H9 (cell line): ENCODE measurements around the gene ATP4A. TPM values are rescaled to one million over a fixed set of nuclear protein-coding genes. Genes with fewer than 3 reads are reported as not detected.

ENCODE experiments used
- DNase-seq: peaks from one replicate; pipeline ENCODE4 v3.0.0-alpha.2; 2017
- H2AFZ ChIP-seq: one replicate; pipeline ENCODE4 v1.6.1; 2013; ENCODE audit warnings: mild to moderate bottlenecking, low read length, control low read depth, moderate library complexity
- H2AK5ac ChIP-seq: 2 replicates; pipeline ENCODE4 v1.6.1; 2013; ENCODE audit warnings: low read length, control low read depth, mixed read lengths; ENCODE audit not compliant: insufficient read length
- H2BK120ac ChIP-seq: one replicate; pipeline ENCODE4 v1.6.1; 2013; ENCODE audit warnings: low read depth, mild to moderate bottlenecking, low read length, control low read depth, inconsistent platforms; ENCODE audit not compliant: poor library complexity, severe bottlenecking
- H2BK12ac ChIP-seq: 2 replicates; pipeline ENCODE4 v1.6.1; 2013; ENCODE audit warnings: low read length, control low read depth, mixed read lengths, low read depth; ENCODE audit not compliant: insufficient read length
- H2BK15ac ChIP-seq: 2 replicates; pipeline ENCODE4 v1.6.1; 2013; ENCODE audit warnings: low read depth, low read length, control low read depth
- H2BK20ac ChIP-seq: one replicate; pipeline ENCODE4 v1.6.1; 2013; ENCODE audit warnings: low read depth, mild to moderate bottlenecking, low read length, control low read depth, inconsistent platforms; ENCODE audit not compliant: poor library complexity, severe bottlenecking
- H2BK5ac ChIP-seq: 2 replicates; pipeline ENCODE4 v1.6.1; 2013; ENCODE audit warnings: low read length, control low read depth, mixed read lengths; ENCODE audit not compliant: insufficient read length
- H3K14ac ChIP-seq: 2 replicates; pipeline ENCODE4 v1.6.1; 2013; ENCODE audit warnings: low read length, control low read depth; ENCODE audit not compliant: insufficient read depth
- H3K18ac ChIP-seq: 2 replicates; pipeline ENCODE4 v1.6.1; 2013; ENCODE audit warnings: low read depth, mild to moderate bottlenecking, mixed read lengths, low read length, control low read depth; ENCODE audit not compliant: insufficient read length
- H3K23ac ChIP-seq: 2 replicates; pipeline ENCODE4 v1.6.1; 2013; ENCODE audit warnings: low read length, control low read depth, mixed read lengths, low read depth; ENCODE audit not compliant: insufficient read length
- H3K23me2 ChIP-seq: 2 replicates; pipeline ENCODE4 v1.6.1; 2013; ENCODE audit warnings: low read depth, mild to moderate bottlenecking, mixed read lengths, low read length, control low read depth; ENCODE audit not compliant: insufficient read length, poor library complexity, severe bottlenecking
- H3K27ac ChIP-seq: 2 replicates; pipeline ENCODE4 v1.5.1; 2013; ENCODE audit warnings: low read length, control low read depth, mixed read lengths, low read depth; ENCODE audit not compliant: insufficient read length
- H3K27me3 ChIP-seq: 2 replicates; pipeline ENCODE4 v1.6.1; 2013; ENCODE audit warnings: low read length, control low read depth, inconsistent platforms; ENCODE audit not compliant: insufficient read depth
- H3K4ac ChIP-seq: 2 replicates; pipeline ENCODE4 v1.6.1; 2013; ENCODE audit warnings: low read depth, mild to moderate bottlenecking, control low read depth, inconsistent platforms, low read length, moderate library complexity
- H3K4me1 ChIP-seq: 2 replicates; pipeline ENCODE4 v1.6.1; 2013; ENCODE audit warnings: low read length, control low read depth, inconsistent platforms; ENCODE audit not compliant: insufficient read depth
- H3K4me2 ChIP-seq: 2 replicates; pipeline ENCODE4 v1.6.1; 2013; ENCODE audit warnings: low read length, control low read depth, mixed read lengths; ENCODE audit not compliant: insufficient read length, insufficient read depth
- H3K56ac ChIP-seq: 2 replicates; pipeline ENCODE4 v1.6.1; 2013; ENCODE audit warnings: low read depth, mild to moderate bottlenecking, mixed read lengths, low read length, control low read depth; ENCODE audit not compliant: insufficient read length
- H3K79me1 ChIP-seq: 2 replicates; pipeline ENCODE4 v1.6.1; 2013; ENCODE audit warnings: low read depth, mild to moderate bottlenecking, moderate library complexity, low read length, control low read depth, inconsistent platforms; ENCODE audit not compliant: insufficient read depth, poor library complexity, severe bottlenecking
- H3K79me2 ChIP-seq: 2 replicates; pipeline ENCODE4 v1.6.1; 2013; ENCODE audit warnings: low read length, control low read depth, inconsistent platforms; ENCODE audit not compliant: insufficient read depth
- H3K9ac ChIP-seq: 2 replicates; pipeline ENCODE4 v1.6.1; 2013; ENCODE audit warnings: low read length, control low read depth, mixed read lengths; ENCODE audit not compliant: insufficient read length; ENCODE audit errors: extremely low read depth
- H3K9me3 ChIP-seq: one replicate; pipeline ENCODE4 v1.6.1; 2013; ENCODE audit warnings: low read depth, low read length, inconsistent platforms; ENCODE audit not compliant: control insufficient read depth
- H3T11ph ChIP-seq: one replicate; pipeline ENCODE4 v1.6.1; 2013; ENCODE audit warnings: mild to moderate bottlenecking, low read length, control low read depth, inconsistent platforms
- H4K20me1 ChIP-seq: one replicate; pipeline ENCODE4 v1.6.1; 2013; ENCODE audit not compliant: control insufficient read depth, insufficient read length, insufficient read depth
- H4K5ac ChIP-seq: 2 replicates; pipeline ENCODE4 v1.6.1; 2013; ENCODE audit warnings: low read depth, mild to moderate bottlenecking, mixed read lengths, low read length, control low read depth; ENCODE audit not compliant: insufficient read length
- H4K8ac ChIP-seq: replicated peaks from 2 replicates; pipeline ENCODE4 v1.6.1; 2013; ENCODE audit warnings: low read length, control low read depth, mixed read lengths, low read depth; ENCODE audit not compliant: insufficient read length
- H4K91ac ChIP-seq: 2 replicates; pipeline ENCODE4 v1.6.1; 2013; ENCODE audit warnings: low read depth, mild to moderate bottlenecking, moderate library complexity, mixed read lengths, low read length, control low read depth; ENCODE audit not compliant: insufficient read length
- H3K27ac Mint-ChIP-seq, 3 experiments: 2 replicates in 2 of 3; 3 replicates in 1 of 3; pipeline ENCODE4 v1.8.0; 2020 to 2021; ENCODE audit warnings: mixed read lengths in 3 of 3, mild to moderate bottlenecking in 1 of 3, moderate library complexity in 1 of 3
- H3K27me3 Mint-ChIP-seq: 2 replicates; pipeline ENCODE4 v1.8.0; 2021; ENCODE audit warnings: low read depth, mild to moderate bottlenecking, moderate library complexity, mixed read lengths
- H3K36me3 Mint-ChIP-seq, 3 experiments: 2 replicates in 2 of 3; 3 replicates in 1 of 3; pipeline ENCODE4 v1.8.0; 2020 to 2021; ENCODE audit warnings: low read depth in 3 of 3, mixed read lengths in 3 of 3; ENCODE audit not compliant: insufficient read depth in 1 of 3
- H3K4me1 Mint-ChIP-seq, 2 experiments: 2 replicates each; pipeline ENCODE4 v1.8.0; 2020; ENCODE audit warnings: mixed read lengths in 2 of 2
- H3K4me3 Mint-ChIP-seq, 2 experiments: 2 replicates in 1 of 2; 3 replicates in 1 of 2; pipeline ENCODE4 v1.8.0; 2020 to 2021; ENCODE audit warnings: mild to moderate bottlenecking in 2 of 2, mixed read lengths in 2 of 2, moderate library complexity in 1 of 2
- H3K9me3 Mint-ChIP-seq, 2 experiments: 2 replicates in 1 of 2; 3 replicates in 1 of 2; pipeline ENCODE4 v1.8.0; 2020; ENCODE audit warnings: mild to moderate bottlenecking in 2 of 2, mixed read lengths in 2 of 2, moderate library complexity in 1 of 2
- WGBS: extraction: QIAGEN DNeasy Blood & Tissue Kit; methylation state at CpG from one replicate; pipeline ENCODE4 v1.1.7; 2013; ENCODE audit warnings: missing lambda C conversion rate, low lambda C conversion rate, mixed read lengths; ENCODE audit not compliant: insufficient read length; ENCODE audit errors: extremely low coverage; 5-methylcytosine and 5-hydroxymethylcytosine counted together
- total RNA-seq: library from RNA; stranded (reverse); gene quantifications from 2 replicates; pipeline ENCODE4 v1.2.1, GENCODE V29; 2021
- TF ChIP-seq, protein P1 (sequence below): fragments of 200-600 bp; sonication (generic); conservative IDR thresholded peaks from 3 replicates; pipeline ENCODE4 v1.8.0; 2021; ENCODE audit warnings: antibody characterized with exemption, mild to moderate bottlenecking

Gene ATP4A
- total RNA-seq, 1 experiment from 2014 or later: 0.24 TPM

DNA sequence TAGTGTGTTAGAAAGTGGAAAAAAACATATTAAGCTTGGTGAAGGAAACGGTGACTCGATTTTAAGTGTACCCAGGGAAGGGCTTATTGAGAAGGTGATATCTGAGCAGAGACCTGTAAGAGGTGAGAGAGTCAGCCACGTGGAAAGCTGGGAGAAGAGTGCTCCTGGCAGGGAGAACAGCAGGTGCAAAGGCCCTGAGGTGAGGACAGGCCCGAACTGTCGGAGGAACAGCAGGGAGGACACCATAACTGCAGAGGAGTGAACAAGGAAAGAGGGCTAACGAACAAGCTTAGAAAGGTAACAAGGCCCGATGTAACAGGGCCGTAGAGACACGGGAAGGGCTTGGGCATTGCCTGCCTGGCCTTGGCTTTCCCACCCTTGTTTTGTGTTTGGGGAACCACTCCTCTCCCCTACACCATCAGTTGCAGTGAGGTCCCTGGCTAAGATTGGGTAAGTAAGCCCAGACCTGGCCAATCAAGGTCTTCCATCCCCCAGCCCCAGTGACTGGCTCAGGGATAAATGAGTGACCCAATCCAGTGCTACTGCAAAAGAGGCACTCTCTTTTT is 7.3 kb downstream of the ATP4A start:
- H3K23ac ChIP-seq: no peak overlapping the region
- H3K14ac ChIP-seq: no peak overlapping the region
- peaks cover 7% of the 10 kb centered on the region for H3K23me2 ChIP-seq
- no peaks in the 10 kb centered on the region for H3K4me1 ChIP-seq
- H3K9ac ChIP-seq: no peak overlapping the region
- peaks cover 9 to 14% of the 10 kb centered on the region in 2 experiments for H3K4me1 Mint-ChIP-seq
- H4K20me1 ChIP-seq: no peaks in the 10 kb centered on the region
- 100% methylated on average over 2 of the region's 9 CpGs for WGBS
- no peak overlapping the region for H2BK5ac ChIP-seq
- no peak overlapping the region for H2BK20ac ChIP-seq
- H3K27ac ChIP-seq: no peak overlapping the region
- no peak overlapping the region; a peak in 1 of 5 replicates for H3K4me3 Mint-ChIP-seq
- H2AFZ ChIP-seq: no peak overlapping the region
- peaks cover 3% of the 10 kb centered on the region; the same call in 1 of the 2 replicates for H3K27me3 ChIP-seq
- TF ChIP-seq, protein P1, sequence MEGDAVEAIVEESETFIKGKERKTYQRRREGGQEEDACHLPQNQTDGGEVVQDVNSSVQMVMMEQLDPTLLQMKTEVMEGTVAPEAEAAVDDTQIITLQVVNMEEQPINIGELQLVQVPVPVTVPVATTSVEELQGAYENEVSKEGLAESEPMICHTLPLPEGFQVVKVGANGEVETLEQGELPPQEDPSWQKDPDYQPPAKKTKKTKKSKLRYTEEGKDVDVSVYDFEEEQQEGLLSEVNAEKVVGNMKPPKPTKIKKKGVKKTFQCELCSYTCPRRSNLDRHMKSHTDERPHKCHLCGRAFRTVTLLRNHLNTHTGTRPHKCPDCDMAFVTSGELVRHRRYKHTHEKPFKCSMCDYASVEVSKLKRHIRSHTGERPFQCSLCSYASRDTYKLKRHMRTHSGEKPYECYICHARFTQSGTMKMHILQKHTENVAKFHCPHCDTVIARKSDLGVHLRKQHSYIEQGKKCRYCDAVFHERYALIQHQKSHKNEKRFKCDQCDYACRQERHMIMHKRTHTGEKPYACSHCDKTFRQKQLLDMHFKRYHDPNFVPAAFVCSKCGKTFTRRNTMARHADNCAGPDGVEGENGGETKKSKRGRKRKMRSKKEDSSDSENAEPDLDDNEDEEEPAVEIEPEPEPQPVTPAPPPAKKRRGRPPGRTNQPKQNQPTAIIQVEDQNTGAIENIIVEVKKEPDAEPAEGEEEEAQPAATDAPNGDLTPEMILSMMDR: no peak
- H3K79me2 ChIP-seq: no peaks in the 10 kb centered on the region; the same call in 1 of the 2 replicates
- H3K4ac ChIP-seq: no peak overlapping the region
- H3K4me2 ChIP-seq: no peak overlapping the region
- no peak overlapping the region for H2BK12ac ChIP-seq
- no peaks in the 10 kb centered on the region for H3K9me3 Mint-ChIP-seq
- no peak overlapping the region; a peak in 1 of 7 replicates for H3K27ac Mint-ChIP-seq
- no peak overlapping the region for H2AK5ac ChIP-seq
- H3K18ac ChIP-seq: no peak overlapping the region
- no peak overlapping the region for H4K5ac ChIP-seq
- H3K36me3 Mint-ChIP-seq: no peaks in the 10 kb centered on the region; a peak in 2 of 7 replicates
- no peak overlapping the region for H2BK120ac ChIP-seq
- H4K91ac ChIP-seq: no peak overlapping the region
- no peak overlapping the region for H3T11ph ChIP-seq
- H3K27me3 Mint-ChIP-seq: peaks cover 62% of the 10 kb centered on the region
- DNase-seq: no peak
- no peak overlapping the region for H2BK15ac ChIP-seq
- H3K9me3 ChIP-seq: no peaks in the 10 kb centered on the region
- H3K56ac ChIP-seq: no peak overlapping the region
- H4K8ac ChIP-seq: no peak overlapping the region
- no peaks in the 10 kb centered on the region for H3K79me1 ChIP-seq
